Activated naive CD8-positive, alpha-beta T cell (primary cell): ENCODE results near the gene IL25.

Source experiments
- H3K27ac Mint-ChIP-seq: one replicate; pipeline ENCODE4 v1.8.0; 2021; ENCODE audit warnings: mixed read lengths
- H3K27me3 Mint-ChIP-seq: one replicate; pipeline ENCODE4 v1.8.0; 2021; ENCODE audit warnings: mixed read lengths
- H3K36me3 Mint-ChIP-seq: one replicate; pipeline ENCODE4 v1.8.0; 2021; ENCODE audit warnings: mixed read lengths
- H3K4me1 Mint-ChIP-seq: one replicate; pipeline ENCODE4 v1.8.0; 2021; ENCODE audit warnings: low read depth, mixed read lengths
- H3K4me3 Mint-ChIP-seq: one replicate; pipeline ENCODE4 v1.8.0; 2021; ENCODE audit warnings: mild to moderate bottlenecking, mixed read lengths
- H3K9me3 Mint-ChIP-seq: one replicate; pipeline ENCODE4 v1.8.0; 2021; ENCODE audit warnings: low read depth, mixed read lengths

IL25 gene

GRCh38 chr14:23361320-23361719 is 11.3 kb upstream of the IL25 start:
- Mint-ChIP-seq H3K27ac (no peak overlapping the region), H3K4me3 (no peak overlapping the region), H3K4me1 (peaks cover 5% of the 10 kb centered on the region), H3K27me3 (no peaks in the 10 kb centered on the region), H3K36me3 (no peaks in the 10 kb centered on the region), H3K9me3 (no peaks in the 10 kb centered on the region)

- Mint-ChIP-seq H3K4me3 (no peak overlapping the region), H3K36me3 (no peaks in the 10 kb centered on the region), H3K4me1 (peaks cover 5% of the 10 kb centered on the region), H3K27ac (no peak overlapping the region), H3K27me3 (peaks cover 2% of the 10 kb centered on the region), H3K9me3 (no peaks in the 10 kb centered on the region)
These were observed 10.8 kb upstream of the IL25 start for GRCh38 chr14:23361763-23362162.

- Mint-ChIP-seq H3K9me3 (no peaks in the 10 kb centered on the region), H3K27ac (no peak overlapping the region), H3K36me3 (no peaks in the 10 kb centered on the region), H3K4me1 (peaks cover 5% of the 10 kb centered on the region), H3K27me3 (peaks cover 6% of the 10 kb centered on the region), H3K4me3 (no peak overlapping the region)
These were observed 10.4 kb upstream of the IL25 start for GRCh38 chr14:23362200-23362599.

- H3K4me3 Mint-ChIP-seq, result peak overlapping the region; percentile 23
- peaks cover 9% of the 10 kb centered on the region for H3K27me3 Mint-ChIP-seq
- no peaks in the 10 kb centered on the region for H3K36me3 Mint-ChIP-seq
- H3K27ac Mint-ChIP-seq, result no peak overlapping the region
- H3K4me1 Mint-ChIP-seq, result peaks cover 5% of the 10 kb centered on the region
- no peaks in the 10 kb centered on the region for H3K9me3 Mint-ChIP-seq
These were observed 8.2 kb upstream of the IL25 start for GRCh38 chr14:23364164-23365035.

- H3K4me3 Mint-ChIP-seq, result peak within 1 kb of the TSS; percentile 23
- H3K36me3 Mint-ChIP-seq, result no peaks in the 10 kb centered on the region
- peaks cover 9% of the 10 kb centered on the region for H3K27me3 Mint-ChIP-seq
- H3K4me1 Mint-ChIP-seq, result peaks cover 5% of the 10 kb centered on the region
- H3K9me3 Mint-ChIP-seq, result no peaks in the 10 kb centered on the region
- H3K27ac Mint-ChIP-seq, result no peak within 1 kb of the TSS
These were observed 7.4 kb upstream of the IL25 start, which contains the start of gene EFS for GRCh38 chr14:23365036-23365731. EFS (minus strand) TSS chr14:23365172; CDS start chr14:23365025, 147 bp downstream.

GRCh38 chr14:23365732-23366425 is 6.7 kb upstream of the IL25 start:
- Mint-ChIP-seq H3K4me3 (no peak overlapping the region), H3K4me1 (peaks cover 5% of the 10 kb centered on the region), H3K27me3 (peaks cover 9% of the 10 kb centered on the region)

GRCh38 chr14:23366426-23366921 is 6.1 kb upstream of the IL25 start:
- peak overlapping the region; percentile 20 for H3K4me3 Mint-ChIP-seq
- peaks cover 5% of the 10 kb centered on the region for H3K4me1 Mint-ChIP-seq
- H3K9me3 Mint-ChIP-seq, result no peaks in the 10 kb centered on the region
- peaks cover 9% of the 10 kb centered on the region for H3K27me3 Mint-ChIP-seq
- no peak overlapping the region for H3K27ac Mint-ChIP-seq
- no peaks in the 10 kb centered on the region for H3K36me3 Mint-ChIP-seq

More at GRCh38 chr14:23365732-23366425, 6.7 kb upstream of the IL25 start:
- no peak overlapping the region for H3K27ac Mint-ChIP-seq
- no peaks in the 10 kb centered on the region for H3K36me3 Mint-ChIP-seq
- H3K9me3 Mint-ChIP-seq, result no peaks in the 10 kb centered on the region

- H3K4me3 Mint-ChIP-seq, result no peak overlapping the region
- no peaks in the 10 kb centered on the region for H3K9me3 Mint-ChIP-seq
- H3K36me3 Mint-ChIP-seq, result no peaks in the 10 kb centered on the region
- H3K27me3 Mint-ChIP-seq, result peaks cover 9% of the 10 kb centered on the region
- no peak overlapping the region for H3K27ac Mint-ChIP-seq
- no peaks in the 10 kb centered on the region for H3K4me1 Mint-ChIP-seq
These were observed 2.4 kb upstream of the IL25 start for GRCh38 chr14:23370221-23370620.

GRCh38 chr14:23371865-23372264 is 744 bp upstream of the IL25 start:
- H3K9me3 Mint-ChIP-seq, result no peaks in the 10 kb centered on the region
- H3K4me1 Mint-ChIP-seq, result no peaks in the 10 kb centered on the region
- H3K27me3 Mint-ChIP-seq, result peaks cover 6% of the 10 kb centered on the region
- H3K4me3 Mint-ChIP-seq, result no peak overlapping the region
- H3K36me3 Mint-ChIP-seq, result no peaks in the 10 kb centered on the region
- H3K27ac Mint-ChIP-seq, result no peak overlapping the region

- H3K4me3 Mint-ChIP-seq, result no peak overlapping the region
- H3K27me3 Mint-ChIP-seq, result no peaks in the 10 kb centered on the region
- H3K27ac Mint-ChIP-seq, result no peak overlapping the region
- no peaks in the 10 kb centered on the region for H3K36me3 Mint-ChIP-seq
- no peaks in the 10 kb centered on the region for H3K9me3 Mint-ChIP-seq
- no peaks in the 10 kb centered on the region for H3K4me1 Mint-ChIP-seq
These were observed 432 bp downstream of the IL25 start for GRCh38 chr14:23373041-23373440.

- H3K4me1 Mint-ChIP-seq, result no peaks in the 10 kb centered on the region
- H3K9me3 Mint-ChIP-seq, result no peaks in the 10 kb centered on the region
- no peaks in the 10 kb centered on the region for H3K36me3 Mint-ChIP-seq
- peaks cover 2% of the 10 kb centered on the region for H3K27me3 Mint-ChIP-seq
- H3K27ac Mint-ChIP-seq, result no peak overlapping the region
- no peak overlapping the region for H3K4me3 Mint-ChIP-seq
These were observed 3.1 kb downstream of the IL25 start for GRCh38 chr14:23375527-23376251.

GRCh38 chr14:23376482-23377197 is 4.0 kb downstream of the IL25 start, which contains the start of gene CMTM5:
CMTM5 (plus strand) TSS chr14:23377046; CDS start chr14:23377252, 206 bp downstream.
- no peaks in the 10 kb centered on the region for H3K4me1 Mint-ChIP-seq
- H3K36me3 Mint-ChIP-seq, result no peaks in the 10 kb centered on the region
- no peaks in the 10 kb centered on the region for H3K9me3 Mint-ChIP-seq
- no peak within 1 kb of the TSS for H3K27ac Mint-ChIP-seq
- H3K27me3 Mint-ChIP-seq, result peaks cover 2% of the 10 kb centered on the region
- no peak within 1 kb of the TSS for H3K4me3 Mint-ChIP-seq

GRCh38 chr14:23377198-23377550 is 4.6 kb downstream of the IL25 start:
- H3K4me3 Mint-ChIP-seq, result no peak overlapping the region
- no peaks in the 10 kb centered on the region for H3K36me3 Mint-ChIP-seq
- no peaks in the 10 kb centered on the region for H3K4me1 Mint-ChIP-seq
- no peaks in the 10 kb centered on the region for H3K9me3 Mint-ChIP-seq
- H3K27me3 Mint-ChIP-seq, result peaks cover 2% of the 10 kb centered on the region
- no peak overlapping the region for H3K27ac Mint-ChIP-seq
